GM04504 (cell line): Measurements from ENCODE around the gene PBX4.
A peak's percentile ranks its signal among the peaks of the same experiment; 100 is the strongest.

Experiments
- DNase-seq: peaks from one replicate; pipeline ENCODE4 v3.0.0-alpha.2; 2012; ENCODE audit warnings: low read depth

PBX4 gene

GRCh38 chr19:19526581-19527370 lies 91.7 kb downstream of the PBX4 start:
- no peak for DNase-seq

GRCh38 chr19:19525611-19526380 lies 92.7 kb downstream of the PBX4 start:
- DNase-seq: no peak

- DNase-seq: no peak
Measured at GRCh38 chr19:19524053-19524452, 94.4 kb downstream of the PBX4 start.

- DNase-seq: no peak
Measured at GRCh38 chr19:19523177-19523576, 95.3 kb downstream of the PBX4 start.

- no peak for DNase-seq
Measured at GRCh38 chr19:19520989-19521388, 97.5 kb downstream of the PBX4 start.

GRCh38 chr19:19517235-19517619 lies 101.3 kb downstream of the PBX4 start:
- no peak for DNase-seq

GRCh38 chr19:19515642-19516519 lies 102.6 kb downstream of the PBX4 start, which contains the start of gene NDUFA13:
Gene NDUFA13, plus strand, starts transcription at chr19:19516225. Its CDS starts 14 bp downstream, at chr19:19516239.
- peak; percentile 82 for DNase-seq

GRCh38 chr19:19514881-19515641 lies 103.4 kb downstream of the PBX4 start, which contains the start of gene TSSK6:
Gene TSSK6, minus strand, starts transcription at chr19:19515548. Its CDS starts 121 bp downstream, at chr19:19515427.
- no peak for DNase-seq

GRCh38 chr19:19514215-19514657 lies 104.3 kb downstream of the PBX4 start:
- DNase-seq: no peak

GRCh38 chr19:19513682-19514081 lies 104.8 kb downstream of the PBX4 start:
- DNase-seq: no peak
